MCF 10A (cell line): ENCODE measurements around the gene TMUB2. TPM values are rescaled to one million over a fixed set of nuclear protein-coding genes. Genes with fewer than 3 reads are reported as not detected.
"Not testable (repeated sequence)": the region's sequence is repeated elsewhere in the genome, so short reads cannot be mapped to it uniquely, and the experiment has no call there.

Experiments used
- BruUV-seq: library from RNA; stranded (reverse); fragments of 400-500 nt; replicated peaks from 2 replicates; lab custom pipeline; 2021; lab: Mats Ljungman, UMichigan
- CTCF ChIA-PET: fragments of 300-600 bp; sonication (Branson Sonifier 250); formaldehyde crosslinking; extraction: SDS; loops from one replicate; lab custom pipeline; 2021; ENCODE audit warnings: antibody characterized with exemption, inconsistent platforms; lab: Yijun Ruan, JAX
- POLR2A ChIA-PET: fragments of 300-600, 350-650 bp; sonication (Branson Sonifier 250); formaldehyde crosslinking; extraction: SDS; loops from one replicate; lab custom pipeline; 2020; ENCODE audit warnings: antibody characterized with exemption, inconsistent platforms; lab: Yijun Ruan, JAX
- DNase-seq: peaks from one replicate; pipeline ENCODE4 v3.0.0-alpha.2; 2018; ENCODE audit not compliant: unreplicated experiment
- H3K27ac Mint-ChIP-seq: one replicate; pipeline ENCODE4 v1.8.0; 2022; ENCODE audit warnings: mild to moderate bottlenecking, low read depth, mixed read lengths; ENCODE audit not compliant: unreplicated experiment
- H3K27me3 Mint-ChIP-seq: one replicate; pipeline ENCODE4 v1.8.0; 2022; ENCODE audit warnings: mixed read lengths; ENCODE audit not compliant: insufficient read depth, unreplicated experiment
- H3K36me3 Mint-ChIP-seq: one replicate; pipeline ENCODE4 v1.8.0; 2022; ENCODE audit warnings: mild to moderate bottlenecking, moderate library complexity, mixed read lengths; ENCODE audit not compliant: insufficient read depth, unreplicated experiment
- H3K4me1 Mint-ChIP-seq: one replicate; pipeline ENCODE4 v1.8.0; 2022; ENCODE audit warnings: mixed read lengths; ENCODE audit not compliant: insufficient read depth, unreplicated experiment
- H3K4me3 Mint-ChIP-seq: one replicate; pipeline ENCODE4 v1.8.0; 2022; ENCODE audit warnings: mild to moderate bottlenecking, moderate library complexity, mixed read lengths; ENCODE audit not compliant: unreplicated experiment
- H3K9me3 Mint-ChIP-seq: one replicate; pipeline ENCODE4 v1.8.0; 2022; ENCODE audit warnings: mixed read lengths; ENCODE audit not compliant: unreplicated experiment
- CTCF ChIP-seq: fragments of 200-600 bp; IDR thresholded peaks from one replicate; pipeline ENCODE4 v1.8.0; 2022; ENCODE audit warnings: antibody characterized with exemption, mild to moderate bottlenecking; ENCODE audit not compliant: unreplicated experiment
- intact Hi-C: fragments of 100-400 bp; cut with micrococcal nuclease; formaldehyde crosslinking; loops from 2 replicates; pipeline ENCODE4 v1.14.1; 2022
- microRNA-seq: library from miRNA; unstranded; fragments of <30 nt; microRNA quantifications from one replicate; pipeline ENCODE4 v1.2.0, GENCODE V29; 2022
- total RNA-seq: library from RNA; stranded (reverse); gene quantifications from 2 replicates; pipeline ENCODE4 v1.2.3, GENCODE V29; 2022

The TMUB2 gene
- total RNA-seq, 1 experiment from 2014 or later = 26.5 TPM

- Mint-ChIP-seq H3K27me3 (no peaks in the 10 kb centered on the region), H3K9me3 (no peaks in the 10 kb centered on the region), H3K36me3 (no peaks in the 10 kb centered on the region), H3K27ac (peak overlapping the region; percentile 53), H3K4me3 (no peak overlapping the region), H3K4me1 (peaks cover 14% of the 10 kb centered on the region)
- no peak for TF ChIP-seq CTCF
- BruUV-seq = no TSS peak
- ChIA-PET POLR2A (interaction anchor here (1.0 kb wide), 1 partner anchor 11 kb away, joined by 3 read pairs; no protein-coding TSS in a partner anchor), CTCF (interaction anchor here (0.6 kb wide), 1 partner anchor 13 kb away, joined by 3 read pairs; no protein-coding TSS in a partner anchor)
- intact Hi-C loops = loop anchor here (5.0 kb wide), 1 partner anchor 71 kb away; the partner anchor contains the start of gene RUNDC3A
- no peak for DNase-seq
These were observed 49.7 kb downstream of the TMUB2 start for GRCh38 chr17:44236444-44236991.

- H3K4me3 Mint-ChIP-seq, CTCF ChIA-PET, H3K27ac Mint-ChIP-seq, H3K27me3 Mint-ChIP-seq, DNase-seq, BruUV-seq, H3K36me3 Mint-ChIP-seq, H3K9me3 Mint-ChIP-seq, POLR2A ChIA-PET: not testable (repeated sequence)
- H3K4me1 Mint-ChIP-seq = peaks cover 14% of the 10 kb centered on the region
- intact Hi-C loops = loop anchor here (5.0 kb wide), 1 partner anchor 69 kb away; the partner anchor contains the start of gene RUNDC3A
These were observed 51.1 kb downstream of the TMUB2 start for GRCh38 chr17:44237886-44238285.

- Mint-ChIP-seq H3K27me3 (no peaks in the 10 kb centered on the region), H3K27ac (no peak overlapping the region), H3K36me3 (no peaks in the 10 kb centered on the region), H3K4me1 (no peaks in the 10 kb centered on the region), H3K9me3 (no peaks in the 10 kb centered on the region), H3K4me3 (no peak overlapping the region)
- no peak for TF ChIP-seq CTCF
- DNase-seq = no peak
- no TSS peak for BruUV-seq
- ChIA-PET POLR2A (interaction anchor here (0.6 to 1.6 kb wide), 2 partner anchors 10 to 17 kb away, joined by 4 read pairs; no protein-coding TSS in a partner anchor), CTCF (no interaction called here)
- intact Hi-C loops = no loop called here
These were observed 54.4 kb downstream of the TMUB2 start for GRCh38 chr17:44241106-44241624.

Small RNA genes within 50 kb of the gene (microRNA-seq; reads per million reads assigned to microRNA genes)
- gene MIR6782 = not detected

Other genes starting within 250 kb of the TMUB2 start
- not detected in 2 replicates for gene PPY, start 244.5 kb upstream of the TMUB2 start, total RNA-seq
- not detected in 2 replicates for gene PYY, start 233.0 kb upstream of the TMUB2 start, total RNA-seq
- gene NAGS, start 182.3 kb upstream of the TMUB2 start, total RNA-seq = 0.88 and 1.6 TPM in 2 replicates
- 25.6 and 26.1 TPM in 2 replicates for gene TMEM101, start 172.0 kb upstream of the TMUB2 start, total RNA-seq
- 87.9 and 101 TPM in 2 replicates for gene LSM12, start 120.3 kb upstream of the TMUB2 start, total RNA-seq
- 70.6 and 89.4 TPM in 2 replicates for gene G6PC3, start 116.2 kb upstream of the TMUB2 start, total RNA-seq
- 12.1 TPM in 2 replicates for gene HDAC5, start 63.3 kb upstream of the TMUB2 start, total RNA-seq
- gene HROB, start 45.0 kb upstream of the TMUB2 start, total RNA-seq = 5.4 and 6.7 TPM in 2 replicates
- not detected in 2 replicates for gene ASB16, start 16.3 kb upstream of the TMUB2 start, total RNA-seq
- gene ATXN7L3, start 12.9 kb downstream of the TMUB2 start, total RNA-seq = 65.7 and 74.8 TPM in 2 replicates
- 71.4 and 79.7 TPM in 2 replicates for gene UBTF, start 32.7 kb downstream of the TMUB2 start, total RNA-seq
- gene SLC4A1, start 81.2 kb downstream of the TMUB2 start, total RNA-seq = not detected in 2 replicates
- 0.28 and 1.0 TPM in 2 replicates for gene RUNDC3A, start 121.6 kb downstream of the TMUB2 start, total RNA-seq
- 157 and 169 TPM in 2 replicates for gene SLC25A39, start 137.9 kb downstream of the TMUB2 start, total RNA-seq
- gene GRN, start 158.3 kb downstream of the TMUB2 start, total RNA-seq = 143 and 144 TPM in 2 replicates
- gene FAM171A2, start 176.9 kb downstream of the TMUB2 start, total RNA-seq = 0.30 TPM in 1 of 2 replicates, not detected in the other
- gene ITGA2B, start 202.7 kb downstream of the TMUB2 start, total RNA-seq = 0.12 and 0.52 TPM in 2 replicates